ENCODE measurements around the gene RIGI.

The RIGI gene

GRCh38 chr9:32525709-32526030, 326 bp downstream of the RIGI start:
- DNase-seq, result no peak

- peak; percentile 40 for DNase-seq
Observed at GRCh38 chr9:32524892-32525708, 896 bp downstream of the RIGI start.

GRCh38 chr9:32524558-32524891, 1.5 kb downstream of the RIGI start:
- peak; percentile 23 for DNase-seq

- DNase-seq, result no peak
Observed at GRCh38 chr9:32523910-32524309, 2.1 kb downstream of the RIGI start.

GRCh38 chr9:32518276-32518675, 7.7 kb downstream of the RIGI start:
- DNase-seq, result no peak

GRCh38 chr9:32516241-32516640, 9.8 kb downstream of the RIGI start:
- DNase-seq, result no peak

GRCh38 chr9:32508728-32509127, 17.3 kb downstream of the RIGI start:
- no peak for DNase-seq

- DNase-seq, result no peak
Observed at GRCh38 chr9:32503008-32503407, 23.0 kb downstream of the RIGI start.

- peak; percentile 93 for DNase-seq
Observed at GRCh38 chr9:32502464-32502863, 23.5 kb downstream of the RIGI start.

- no peak for DNase-seq
Observed at GRCh38 chr9:32501868-32502267, 24.1 kb downstream of the RIGI start.

- peak; percentile 58 for DNase-seq
Observed at GRCh38 chr9:32500768-32501167, 25.2 kb downstream of the RIGI start.

GRCh38 chr9:32497921-32498320, 28.1 kb downstream of the RIGI start:
- no peak for DNase-seq

- no peak for DNase-seq
Observed at GRCh38 chr9:32490601-32491000, 35.4 kb downstream of the RIGI start.

GRCh38 chr9:32487981-32488380, 38.0 kb downstream of the RIGI start:
- DNase-seq, result peak; percentile 49

GRCh38 chr9:32486839-32487562, 39.0 kb downstream of the RIGI start:
- peak; percentile 53 for DNase-seq

- DNase-seq, result no peak
Observed at GRCh38 chr9:32483343-32483742, 42.7 kb downstream of the RIGI start.
